ENCODE results near the gene ABCB9.

DNA sequence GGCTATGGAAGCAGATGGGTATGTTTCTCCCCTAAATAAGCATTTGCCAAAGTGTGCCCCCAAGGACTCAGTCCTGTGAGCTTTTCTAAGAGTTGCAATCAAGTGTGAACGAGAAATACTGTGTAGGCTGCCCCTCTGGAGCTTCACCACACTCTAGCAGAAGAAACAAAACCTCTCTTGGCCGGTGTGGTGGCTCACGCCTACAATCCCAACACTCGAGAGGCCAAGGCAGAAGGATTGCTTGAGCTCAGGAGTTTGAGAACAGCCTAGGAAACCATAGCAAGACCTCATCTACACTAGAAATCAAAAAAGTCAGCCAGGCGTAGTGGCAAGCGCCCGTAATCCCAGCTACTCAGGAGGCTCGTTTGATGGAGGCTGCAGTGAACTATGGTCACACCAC is 80.1 kb downstream of the ABCB9 start:
- TF ChIP-seq, protein P1, sequence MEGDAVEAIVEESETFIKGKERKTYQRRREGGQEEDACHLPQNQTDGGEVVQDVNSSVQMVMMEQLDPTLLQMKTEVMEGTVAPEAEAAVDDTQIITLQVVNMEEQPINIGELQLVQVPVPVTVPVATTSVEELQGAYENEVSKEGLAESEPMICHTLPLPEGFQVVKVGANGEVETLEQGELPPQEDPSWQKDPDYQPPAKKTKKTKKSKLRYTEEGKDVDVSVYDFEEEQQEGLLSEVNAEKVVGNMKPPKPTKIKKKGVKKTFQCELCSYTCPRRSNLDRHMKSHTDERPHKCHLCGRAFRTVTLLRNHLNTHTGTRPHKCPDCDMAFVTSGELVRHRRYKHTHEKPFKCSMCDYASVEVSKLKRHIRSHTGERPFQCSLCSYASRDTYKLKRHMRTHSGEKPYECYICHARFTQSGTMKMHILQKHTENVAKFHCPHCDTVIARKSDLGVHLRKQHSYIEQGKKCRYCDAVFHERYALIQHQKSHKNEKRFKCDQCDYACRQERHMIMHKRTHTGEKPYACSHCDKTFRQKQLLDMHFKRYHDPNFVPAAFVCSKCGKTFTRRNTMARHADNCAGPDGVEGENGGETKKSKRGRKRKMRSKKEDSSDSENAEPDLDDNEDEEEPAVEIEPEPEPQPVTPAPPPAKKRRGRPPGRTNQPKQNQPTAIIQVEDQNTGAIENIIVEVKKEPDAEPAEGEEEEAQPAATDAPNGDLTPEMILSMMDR (IDR thresholded peaks at IDR 0.05): no peak
- no peak for TF ChIP-seq EZH2 (IDR thresholded peaks at IDR 0.05)

Data from neural progenitor cell (in vitro differentiated cells).